Left lung (tissue), 10 donors: ENCODE measurements around the gene TMEM126A. TPM values are rescaled to one million over a fixed set of nuclear protein-coding genes. Genes with fewer than 3 reads are reported as not detected.
A peak's percentile ranks its signal among the peaks of the same experiment; 100 is the strongest.
"Not testable (repeated sequence)": the region's sequence is repeated elsewhere in the genome, so short reads cannot be mapped to it uniquely, and the experiment has no call there.

Source experiments
- ATAC-seq: fragments of 200-7000 bp; cut with Tn5 transposase; one replicate; pipeline ENCODE4 v1.9.1; 2020; ENCODE audit warnings: moderate library complexity
- DNase-seq, 4 donors: peaks; one replicate each; pipeline ENCODE4 v3.0.0-alpha.2; 2013 to 2020
- H3K27ac ChIP-seq, 2 donors: fragments of 200-600 bp; sonication (generic) in 1 of 2; one replicate each; pipeline versions ENCODE4 v1.5.0 to v1.8.0; 2020 to 2021
- H3K27me3 ChIP-seq, 2 donors: fragments of 200-600 bp; sonication (generic) in 1 of 2; one replicate each; pipeline versions ENCODE4 v1.5.0 to v1.8.0; 2020 to 2021
- H3K36me3 ChIP-seq, 2 donors: fragments of 200-600 bp; sonication (generic) in 1 of 2; one replicate each; pipeline versions ENCODE4 v1.5.0 to v1.8.0; 2020 to 2021
- H3K4me1 ChIP-seq, 2 donors: fragments of 200-600 bp; one replicate each; pipeline ENCODE4 v1.8.0; 2021
- H3K4me3 ChIP-seq, 2 donors: fragments of 200-600 bp; sonication (generic) in 1 of 2; one replicate each; pipeline versions ENCODE4 v1.5.0 to v1.8.0; 2020 to 2021; ENCODE audit warnings: mild to moderate bottlenecking in 1 of 2
- H3K9me3 ChIP-seq, 2 donors: fragments of 200-600 bp; sonication (generic) in 1 of 2; one replicate each; pipeline versions ENCODE4 v1.5.0 to v1.8.0; 2020 to 2021
- intact Hi-C, 2 donors: fragments of 100-400 bp; cut with DNase I; formaldehyde crosslinking; loops; one replicate each; pipeline versions ENCODE4 v1.11.2 to v1.14.2; 2022
- polyA plus RNA-seq, 6 donors: library from polyadenylated mRNA; unstranded; fragments of 120-200 nt; gene quantifications; one replicate each; pipeline ENCODE4 v1.2.1, GENCODE V29; 2013; ENCODE audit not compliant: insufficient read length in 6 of 6
- total RNA-seq, 2 donors: library from RNA; stranded (reverse); fragmentation: NEBNext Ultra II Directional; extraction: Animal tissue kit (Norgen Biotek cat#: 25700); gene quantifications; one replicate each; pipeline ENCODE4 v1.2.1, GENCODE V29; 2021
- TF ChIP-seq, protein P1 (sequence below), 2 donors: fragments of 200-600 bp; sonication (generic) in 1 of 2; IDR thresholded peaks; one replicate each; pipeline versions ENCODE4 v1.5.0 to v1.8.0; 2021; ENCODE audit warnings: antibody characterized with exemption in 2 of 2
- donor health status: DM: no; HTN: yes; CAD: no.
- donor health status: DM: no; HTN: no; CAD: no.

The TMEM126A gene
- total and polyA plus RNA-seq, 8 donors, result 30.1 to 37.1 (median 31.6) TPM

- intact Hi-C loops, result not testable (repeated sequence)
Measured at GRCh38 chr11:85611643-85612042, 36.1 kb upstream of the TMEM126A start.

GRCh38 chr11:85619499-85619898, 28.3 kb upstream of the TMEM126A start:
- DNase-seq (peak in 2 of 4 donors; percentile 56 to 68), ATAC-seq (peak; percentile 88)
- Histone ChIP-seq H3K27ac (peak overlapping the region in 1 of 2 donors; percentile 51), H3K4me3 (no peak overlapping the region), H3K36me3 (no peaks in the 10 kb centered on the region), H3K9me3 (no peaks in the 10 kb centered on the region), H3K27me3 (no peaks in the 10 kb centered on the region), H3K4me1 (no peaks in the 10 kb centered on the region)
- intact Hi-C loops, result no loop called here
- TF ChIP-seq, protein P1, sequence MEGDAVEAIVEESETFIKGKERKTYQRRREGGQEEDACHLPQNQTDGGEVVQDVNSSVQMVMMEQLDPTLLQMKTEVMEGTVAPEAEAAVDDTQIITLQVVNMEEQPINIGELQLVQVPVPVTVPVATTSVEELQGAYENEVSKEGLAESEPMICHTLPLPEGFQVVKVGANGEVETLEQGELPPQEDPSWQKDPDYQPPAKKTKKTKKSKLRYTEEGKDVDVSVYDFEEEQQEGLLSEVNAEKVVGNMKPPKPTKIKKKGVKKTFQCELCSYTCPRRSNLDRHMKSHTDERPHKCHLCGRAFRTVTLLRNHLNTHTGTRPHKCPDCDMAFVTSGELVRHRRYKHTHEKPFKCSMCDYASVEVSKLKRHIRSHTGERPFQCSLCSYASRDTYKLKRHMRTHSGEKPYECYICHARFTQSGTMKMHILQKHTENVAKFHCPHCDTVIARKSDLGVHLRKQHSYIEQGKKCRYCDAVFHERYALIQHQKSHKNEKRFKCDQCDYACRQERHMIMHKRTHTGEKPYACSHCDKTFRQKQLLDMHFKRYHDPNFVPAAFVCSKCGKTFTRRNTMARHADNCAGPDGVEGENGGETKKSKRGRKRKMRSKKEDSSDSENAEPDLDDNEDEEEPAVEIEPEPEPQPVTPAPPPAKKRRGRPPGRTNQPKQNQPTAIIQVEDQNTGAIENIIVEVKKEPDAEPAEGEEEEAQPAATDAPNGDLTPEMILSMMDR (IDR thresholded peaks at IDR 0.05), result no peak

More at GRCh38 chr11:85611643-85612042, 36.1 kb upstream of the TMEM126A start:
- not testable (repeated sequence) for H3K9me3 ChIP-seq, H3K36me3 ChIP-seq, H3K27ac ChIP-seq, H3K27me3 ChIP-seq, H3K4me1 ChIP-seq, DNase-seq, ATAC-seq, H3K4me3 ChIP-seq

DNA sequence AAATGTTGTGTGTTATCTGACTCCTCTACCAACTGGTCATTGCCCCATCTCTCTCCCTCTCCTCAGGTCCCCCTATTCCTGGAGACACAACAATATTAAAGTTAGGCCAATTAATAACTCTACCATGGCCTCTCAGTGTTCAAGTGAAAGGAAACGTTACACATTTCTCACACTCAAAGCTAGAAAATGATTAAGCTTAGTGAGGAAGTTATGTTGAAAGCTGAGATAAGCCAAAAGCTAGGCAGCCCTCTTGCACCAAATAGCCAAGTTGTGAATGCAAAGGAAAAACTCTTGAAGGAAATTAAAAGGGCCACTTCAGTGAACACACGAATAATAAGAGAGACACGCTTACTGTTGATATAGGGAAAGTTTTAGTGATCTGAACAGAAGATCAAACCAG, 27.5 kb upstream of the TMEM126A start:
- Histone ChIP-seq H3K4me1 (no peaks in the 10 kb centered on the region), H3K27me3 (no peaks in the 10 kb centered on the region), H3K27ac (peak overlapping the region in 1 of 2 donors; percentile 51), H3K4me3 (no peak overlapping the region), H3K9me3 (no peaks in the 10 kb centered on the region), H3K36me3 (no peaks in the 10 kb centered on the region)
- TF ChIP-seq, protein P1 (IDR thresholded peaks at IDR 0.05), result no peak
- DNase-seq, result peak in 1 of 4 donors; percentile 31
- intact Hi-C loops, result no loop called here
- peak; percentile 89 for ATAC-seq

GRCh38 chr11:85626496-85626895, 21.3 kb upstream of the TMEM126A start:
- DNase-seq (peak in 1 of 4 donors; percentile 33), ATAC-seq (no peak)
- no peaks in the 10 kb centered on the region for H3K9me3 ChIP-seq
- H3K27me3 ChIP-seq, result no peaks in the 10 kb centered on the region
- intact Hi-C loops, result no loop called here
- TF ChIP-seq, protein P1 (IDR thresholded peaks at IDR 0.05), result no peak
- peaks cover 12 to 34% of the 10 kb centered on the region in 2 donors for H3K4me1 ChIP-seq
- H3K36me3 ChIP-seq, result peaks cover 0 to 10% of the 10 kb centered on the region in 2 donors
- peak overlapping the region; percentile 90 to 95 for H3K27ac ChIP-seq
- peak overlapping the region; percentile 58 to 67 for H3K4me3 ChIP-seq

GRCh38 chr11:85627332-85627997, 20.3 kb upstream of the TMEM126A start, which contains the start of gene DLG2:
Gene DLG2, minus strand, starts transcription at chr11:85627344.
- H3K27ac ChIP-seq, result peak within 1 kb of the TSS; percentile 90 to 95
- H3K4me3 ChIP-seq, result peak within 1 kb of the TSS; percentile 58 to 67
- H3K4me1 ChIP-seq, result peaks cover 12 to 34% of the 10 kb centered on the region in 2 donors
- no peaks in the 10 kb centered on the region for H3K9me3 ChIP-seq
- DNase-seq (peak in 2 of 4 donors; percentile 32 to 42), ATAC-seq (peak; percentile 24)
- H3K27me3 ChIP-seq, result no peaks in the 10 kb centered on the region
- TF ChIP-seq, protein P1 (IDR thresholded peaks at IDR 0.05), result no peak
- intact Hi-C loops, result no loop called here
- peaks cover 0 to 14% of the 10 kb centered on the region in 2 donors for H3K36me3 ChIP-seq
